Neural cell (in vitro differentiated cells): Measurements from ENCODE around the gene TMUB1. TPM values are rescaled to one million over a fixed set of nuclear protein-coding genes. Genes with fewer than 3 reads are reported as not detected.

ENCODE experiments used
- H2AFZ ChIP-seq: fragments of 200-600, 300-800 bp; sonication (generic), shearing (Covaris generic); 2 replicates; pipeline ENCODE4 v1.6.0; 2014; ENCODE audit warnings: low read depth, mild to moderate bottlenecking, antibody characterized with exemption, low read length, moderate library complexity
- H3F3A ChIP-seq: fragments of 200-600 bp; shearing (Covaris generic); 2 replicates; pipeline ENCODE4 v1.6.1; 2016; ENCODE audit warnings: mild to moderate bottlenecking, moderate library complexity, mixed read lengths, antibody characterized with exemption, low read length; ENCODE audit not compliant: insufficient read depth, poor library complexity, severe bottlenecking
- H3K27ac ChIP-seq: fragments of 200-600, 300-800 bp; sonication (generic), shearing (Covaris generic); 2 replicates; pipeline ENCODE4 v1.5.1; 2014; ENCODE audit warnings: mild to moderate bottlenecking, low read length, moderate library complexity
- H3K27me3 ChIP-seq: fragments of 300-800, 200-600 bp; sonication (generic), shearing (Covaris generic); 2 replicates; pipeline ENCODE4 v1.6.0; 2014; ENCODE audit warnings: mild to moderate bottlenecking, low read depth, low read length, moderate library complexity; ENCODE audit not compliant: insufficient read depth
- H3K36me3 ChIP-seq: fragments of 300-800, 200-600 bp; sonication (generic), shearing (Covaris generic); 2 replicates; pipeline ENCODE4 v1.5.1; 2014; ENCODE audit warnings: mild to moderate bottlenecking, antibody characterized with exemption, low read length, moderate library complexity; ENCODE audit not compliant: insufficient read depth
- H3K4me2 ChIP-seq: fragments of 300-800, 200-600 bp; sonication (generic), shearing (Covaris generic); 2 replicates; pipeline ENCODE4 v1.6.0; 2014; ENCODE audit warnings: mild to moderate bottlenecking, low read length
- H3K4me3 ChIP-seq: fragments of 300-800, 200-600 bp; sonication (generic), shearing (Covaris generic); 2 replicates; pipeline ENCODE4 v1.5.1; 2014; ENCODE audit warnings: mild to moderate bottlenecking, low read length, moderate library complexity
- H3K79me2 ChIP-seq: fragments of 200-600 bp; shearing (Covaris generic); replicated peaks from 2 replicates; pipeline ENCODE4 v1.6.0; 2014; ENCODE audit warnings: mild to moderate bottlenecking, low read length, moderate library complexity; ENCODE audit not compliant: insufficient read depth
- H3K9ac ChIP-seq: fragments of 300-800, 200-600 bp; sonication (generic), shearing (Covaris generic); 2 replicates; pipeline ENCODE4 v1.6.1; 2016; ENCODE audit warnings: mild to moderate bottlenecking, low read length, mixed read lengths
- H3K9me2 ChIP-seq: fragments of 200-600 bp; shearing (Covaris generic); 2 replicates; pipeline ENCODE4 v1.6.1; 2016; ENCODE audit warnings: mild to moderate bottlenecking, low read length, mixed read lengths; ENCODE audit not compliant: insufficient read depth
- H3K9me3 ChIP-seq: fragments of 200-600, 300-800 bp; sonication (generic), shearing (Covaris generic); 2 replicates; pipeline ENCODE4 v1.6.1; 2016; ENCODE audit warnings: mild to moderate bottlenecking, mixed run types, low read length, moderate library complexity, mixed read lengths
- H4K20me1 ChIP-seq: fragments of 200-600 bp; shearing (Covaris generic); 2 replicates; pipeline ENCODE4 v1.6.1; 2016; ENCODE audit warnings: mild to moderate bottlenecking, mixed run types; ENCODE audit not compliant: insufficient read depth
- CTCF ChIP-seq: fragments of 450-650 bp; IDR thresholded peaks from 2 replicates; pipeline ENCODE4 v1.5.1; 2014; ENCODE audit warnings: antibody characterized with exemption, mild to moderate bottlenecking, moderate library complexity; ENCODE audit not compliant: poor library complexity, severe bottlenecking
- EP300 ChIP-seq: fragments of 450-650 bp; conservative IDR thresholded peaks from 2 replicates; pipeline ENCODE4 v1.6.1; 2014; ENCODE audit warnings: antibody characterized with exemption, mild to moderate bottlenecking, moderate library complexity; ENCODE audit not compliant: poor library complexity, severe bottlenecking
- EZH2 ChIP-seq: fragments of 200-600, 300-800 bp; shearing (Covaris generic), sonication (generic); IDR thresholded peaks from 2 replicates; pipeline ENCODE4 v1.6.1; 2014; ENCODE audit warnings: antibody characterized with exemption, low read length, borderline replicate concordance, mild to moderate bottlenecking; ENCODE audit not compliant: insufficient read depth, poor library complexity, severe bottlenecking
- MXI1 ChIP-seq: fragments of 450-650 bp; conservative IDR thresholded peaks from 2 replicates; pipeline ENCODE4 v1.6.1; 2014; ENCODE audit warnings: antibody characterized with exemption, mild to moderate bottlenecking; ENCODE audit not compliant: poor library complexity, severe bottlenecking
- POLR2AphosphoS5 ChIP-seq: IDR thresholded peaks from 2 replicates; pipeline ENCODE4 v1.6.1; 2012
- RAD21 ChIP-seq: fragments of 450-650 bp; conservative IDR thresholded peaks from 2 replicates; pipeline ENCODE4 v1.6.1; 2014; ENCODE audit warnings: antibody characterized with exemption, mild to moderate bottlenecking, moderate library complexity
- REST ChIP-seq: IDR thresholded peaks from 2 replicates; pipeline ENCODE4 v1.6.1; 2012; ENCODE audit warnings: borderline replicate concordance
- SMC3 ChIP-seq: fragments of 450-650 bp; conservative IDR thresholded peaks from 2 replicates; pipeline ENCODE4 v1.6.1; 2014; ENCODE audit warnings: antibody characterized with exemption, mild to moderate bottlenecking, moderate library complexity; ENCODE audit not compliant: poor library complexity
- TAF1 ChIP-seq: IDR thresholded peaks from 2 replicates; pipeline ENCODE4 v1.6.1; 2012; ENCODE audit warnings: low read depth
- polyA plus RNA-seq: library from polyadenylated mRNA; depleted of rRNA; stranded (reverse); fragments of >200 nt; gene quantifications from 2 replicates; pipeline ENCODE4 v1.2.3, GENCODE V29; 2014

TMUB1 gene
- polyA plus RNA-seq, 1 donor from 2014 or later, result 35.2 TPM

DNA sequence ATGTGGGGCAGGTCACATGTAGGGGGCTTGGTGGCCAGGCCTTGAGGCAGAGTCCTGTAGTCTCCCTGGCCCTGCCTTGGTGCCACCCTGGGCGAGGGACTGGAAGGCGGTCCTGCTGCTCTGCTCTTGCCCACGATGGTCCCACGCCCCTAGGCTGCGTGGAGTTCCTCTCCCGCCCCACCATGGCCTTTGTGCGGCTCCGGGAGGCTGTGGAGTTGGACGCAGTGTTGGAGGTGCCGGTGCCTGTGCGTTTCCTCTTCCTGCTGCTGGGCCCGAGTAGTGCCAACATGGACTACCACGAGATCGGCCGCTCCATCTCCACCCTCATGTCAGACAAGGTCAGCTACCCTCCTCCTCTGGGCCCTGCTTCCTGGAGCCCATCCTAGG, 12.7 kb downstream of the TMUB1 start:
- Histone ChIP-seq H3K9me2 (no peaks in the 10 kb centered on the region), H3K79me2 (no peaks in the 10 kb centered on the region), H3F3A (no peaks in the 10 kb centered on the region), H3K9me3 (no peaks in the 10 kb centered on the region), H3K36me3 (no peaks in the 10 kb centered on the region), H2AFZ (no peak overlapping the region), H3K4me3 (no peak overlapping the region), H3K27me3 (no peaks in the 10 kb centered on the region), H4K20me1 (no peaks in the 10 kb centered on the region), H3K4me2 (no peak overlapping the region), H3K9ac (no peak overlapping the region), H3K27ac (no peak overlapping the region)
- TF ChIP-seq SMC3, result no peak
- TF ChIP-seq REST, result no peak
- TF ChIP-seq TAF1, result no peak
- no peak for TF ChIP-seq POLR2AphosphoS5
- TF ChIP-seq EZH2, result no peak
- TF ChIP-seq MXI1, result no peak
- TF ChIP-seq RAD21, result no peak
- no peak for TF ChIP-seq CTCF
- TF ChIP-seq EP300, result no peak

DNA sequence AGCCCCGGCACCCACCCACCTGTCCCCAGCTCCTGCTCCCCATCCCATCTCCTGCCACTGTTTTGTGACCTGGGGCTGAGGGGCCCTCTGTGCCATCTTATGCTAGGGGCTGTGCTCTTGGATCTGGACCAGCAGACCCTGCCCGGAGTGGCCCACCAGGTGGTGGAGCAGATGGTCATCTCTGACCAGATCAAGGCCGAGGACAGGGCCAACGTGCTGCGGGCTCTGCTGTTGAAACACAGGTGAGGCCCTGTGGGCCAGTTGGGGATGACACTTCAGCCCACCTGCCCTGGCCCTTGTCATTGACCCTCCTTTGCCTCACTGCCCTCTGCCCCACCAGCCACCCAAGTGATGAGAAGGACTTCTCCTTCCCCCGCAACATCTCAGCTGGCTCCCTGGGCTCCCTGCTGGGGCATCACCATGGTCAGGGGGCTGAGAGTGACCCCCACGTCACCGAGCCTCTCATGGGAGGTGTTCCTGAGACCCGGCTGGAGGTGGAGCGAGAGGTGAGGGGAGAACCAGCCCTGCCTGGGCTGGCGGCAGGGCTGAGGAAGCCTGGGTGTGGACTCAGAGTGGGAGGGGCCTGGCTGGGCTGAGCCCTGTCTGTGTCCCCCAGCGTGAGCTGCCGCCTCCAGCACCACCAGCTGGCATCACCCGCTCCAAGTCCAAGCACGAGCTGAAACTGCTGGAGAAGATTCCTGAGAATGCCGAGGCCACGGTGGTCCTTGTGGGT, 13.3 kb downstream of the TMUB1 start:
- Histone ChIP-seq H3F3A (no peaks in the 10 kb centered on the region), H2AFZ (no peak overlapping the region), H3K4me2 (no peak overlapping the region), H3K9ac (no peak overlapping the region), H3K9me3 (no peaks in the 10 kb centered on the region), H3K27me3 (no peaks in the 10 kb centered on the region), H3K79me2 (no peaks in the 10 kb centered on the region), H3K9me2 (no peaks in the 10 kb centered on the region), H3K27ac (no peak overlapping the region), H4K20me1 (no peaks in the 10 kb centered on the region), H3K4me3 (no peak overlapping the region), H3K36me3 (no peaks in the 10 kb centered on the region)
- TF ChIP-seq RAD21 (no peak), EZH2 (no peak), POLR2AphosphoS5 (no peak), SMC3 (no peak), MXI1 (no peak), TAF1 (no peak), CTCF (no peak), REST (no peak), EP300 (no peak)
